H1 (cell line): ENCODE results near the gene PRPF40B. TPM values are rescaled to one million over a fixed set of nuclear protein-coding genes. Genes with fewer than 3 reads are reported as not detected.

Experiments
- CTCF ChIA-PET: fragments of 300-600 bp; sonication (Branson Sonifier 250); formaldehyde crosslinking; loops from one replicate; lab custom pipeline; 2021; ENCODE audit not compliant: partially characterized antibody; lab: Charles Lee
- POLR2A ChIA-PET: fragments of 300-600 bp; sonication (Branson Sonifier 250); formaldehyde crosslinking; loops from one replicate; lab custom pipeline; 2021; ENCODE audit warnings: inconsistent platforms; ENCODE audit not compliant: partially characterized antibody; lab: Charles Lee
- DNase-seq, 2 experiments: peaks; one replicate each; pipeline versions ENCODE4 v3.0.0 to v3.0.0-alpha.2; 2010 to 2022; ENCODE audit warnings: low spot score in 2 of 2, low read depth in 1 of 2, mixed read lengths in 1 of 2
- FAIRE-seq: peaks from 2 replicates; lab custom pipeline; 2011; peaks lifted over from hg19 to GRCh38; lab: Jason Lieb, UNC
- H2AFZ ChIP-seq: 2 replicates; pipeline ENCODE4 v1.8.1; 2012; ENCODE audit warnings: low read length, inconsistent platforms
- H2AK5ac ChIP-seq: 2 replicates; pipeline ENCODE4 v1.6.1; 2013; ENCODE audit warnings: low read depth, low read length
- H2BK120ac ChIP-seq: replicated peaks from 2 replicates; pipeline ENCODE3; 2013; ENCODE audit warnings: low read depth, low read length, inconsistent platforms
- H2BK12ac ChIP-seq: 2 replicates; pipeline ENCODE4 v1.6.1; 2013; ENCODE audit warnings: low read depth, low read length
- H2BK15ac ChIP-seq: 2 replicates; pipeline ENCODE4 v1.6.1; 2013; ENCODE audit warnings: low read length
- H2BK20ac ChIP-seq: 2 replicates; pipeline ENCODE4 v1.6.1; 2013; ENCODE audit warnings: low read length
- H2BK5ac ChIP-seq: 2 replicates; pipeline ENCODE4 v1.6.1; 2013; ENCODE audit warnings: low read depth, low read length
- H3K14ac ChIP-seq: 2 replicates; pipeline ENCODE4 v1.6.1; 2013; ENCODE audit warnings: inconsistent platforms; ENCODE audit not compliant: insufficient read length
- H3K18ac ChIP-seq: 2 replicates; pipeline ENCODE4 v1.6.1; 2013; ENCODE audit warnings: low read length; ENCODE audit errors: extremely low read depth
- H3K23ac ChIP-seq: 2 replicates; pipeline ENCODE4 v1.6.1; 2013; ENCODE audit warnings: inconsistent platforms; ENCODE audit not compliant: insufficient read length
- H3K23me2 ChIP-seq: 2 replicates; pipeline ENCODE4 v1.6.1; 2013; ENCODE audit warnings: low read depth, low read length
- H3K27ac ChIP-seq: 2 replicates; pipeline ENCODE4 v1.6.1; 2011; ENCODE audit warnings: low read depth, low read length, inconsistent platforms
- H3K27me3 ChIP-seq, 4 experiments: replicated peaks in 1 of 4; 1 replicate in 1 of 4; 2 replicates in 3 of 4; pipeline versions ENCODE4 v1.6.1 to v1.8.1; 2011 to 2013; ENCODE audit warnings: low read length in 3 of 4, mild to moderate bottlenecking in 3 of 4, inconsistent platforms in 2 of 4, mixed read lengths in 2 of 4, moderate library complexity in 1 of 4; ENCODE audit not compliant: control insufficient read depth in 3 of 4, insufficient read depth in 3 of 4; ENCODE audit errors: extremely low read depth in 1 of 4
- H3K36me3 ChIP-seq, 4 experiments: 2 replicates each; pipeline versions ENCODE4 v1.6.1 to v1.8.1; 2011 to 2013; ENCODE audit warnings: mild to moderate bottlenecking in 4 of 4, low read length in 3 of 4, moderate library complexity in 2 of 4, control low read depth in 1 of 4, inconsistent platforms in 1 of 4; ENCODE audit not compliant: insufficient read depth in 4 of 4, control insufficient read depth in 2 of 4
- H3K4ac ChIP-seq: replicated peaks from 2 replicates; pipeline ENCODE3; 2013; ENCODE audit warnings: low read length, low read depth, mixed read lengths, inconsistent platforms; ENCODE audit not compliant: insufficient read length
- H3K4me1 ChIP-seq, 4 experiments: replicated peaks in 1 of 4; 1 replicate in 1 of 4; 2 replicates in 3 of 4; pipeline versions ENCODE4 v1.6.1 to v1.8.1; 2011 to 2013; ENCODE audit warnings: low read length in 3 of 4, inconsistent platforms in 2 of 4, mixed read lengths in 1 of 4; ENCODE audit not compliant: insufficient read depth in 4 of 4, control insufficient read depth in 3 of 4
- H3K4me2 ChIP-seq, 2 experiments: 2 replicates each; pipeline versions ENCODE4 v1.6.1 to v1.8.1; 2011 to 2013; ENCODE audit warnings: low read depth in 2 of 2, low read length in 2 of 2, control low read depth in 1 of 2, inconsistent platforms in 1 of 2, mild to moderate bottlenecking in 1 of 2; ENCODE audit not compliant: insufficient read depth in 1 of 2
- H3K4me3 ChIP-seq, 4 experiments: fragments of 200-600, 300-600 bp in 1 of 4; sonication (generic), shearing (Covaris generic), sonication (Bioruptor Twin) in 1 of 4; 2 replicates each; pipeline versions ENCODE4 v1.5.1 to v1.8.1; 2011 to 2016; ENCODE audit warnings: low read length in 4 of 4, low read depth in 3 of 4, control low read depth in 2 of 4, inconsistent platforms in 2 of 4, mild to moderate bottlenecking in 2 of 4, mixed read lengths in 1 of 4, moderate library complexity in 1 of 4; ENCODE audit not compliant: insufficient read depth in 2 of 4; ENCODE audit errors: extremely low read depth in 1 of 4
- H3K56ac ChIP-seq: replicated peaks from 2 replicates; pipeline ENCODE3; 2013; ENCODE audit warnings: low read depth, mild to moderate bottlenecking, mixed read lengths, low read length, inconsistent platforms; ENCODE audit not compliant: insufficient read length
- H3K79me1 ChIP-seq: 2 replicates; pipeline ENCODE4 v1.6.1; 2013; ENCODE audit warnings: low read depth, low read length, control low read depth
- H3K79me2 ChIP-seq, 2 experiments: 2 replicates each; pipeline versions ENCODE4 v1.6.1 to v1.8.1; 2012 to 2013; ENCODE audit warnings: low read length in 2 of 2, mild to moderate bottlenecking in 2 of 2, inconsistent platforms in 1 of 2; ENCODE audit not compliant: insufficient read depth in 2 of 2, control insufficient read depth in 1 of 2
- H3K9ac ChIP-seq, 4 experiments: replicated peaks in 1 of 4; 1 replicate in 1 of 4; 2 replicates in 3 of 4; pipeline versions ENCODE4 v1.6.1 to v1.8.1; 2011 to 2013; ENCODE audit warnings: low read depth in 3 of 4, low read length in 3 of 4, control low read depth in 2 of 4, mild to moderate bottlenecking in 2 of 4, moderate library complexity in 2 of 4, inconsistent platforms in 1 of 4; ENCODE audit errors: extremely low read depth in 1 of 4
- H3K9me3 ChIP-seq, 2 experiments: 2 replicates each; pipeline versions ENCODE4 v1.6.1 to v1.8.1; 2012 to 2013; ENCODE audit warnings: mild to moderate bottlenecking in 2 of 2, moderate library complexity in 2 of 2, control low read depth in 1 of 2, inconsistent platforms in 1 of 2, low read depth in 1 of 2, low read length in 1 of 2, mixed read lengths in 1 of 2; ENCODE audit not compliant: insufficient read depth in 2 of 2
- H4K20me1 ChIP-seq, 2 experiments: replicated peaks in 1 of 2; 2 replicates each; pipeline versions ENCODE3 to v1.8.1; 2011 to 2013; ENCODE audit warnings: inconsistent platforms in 2 of 2, low read length in 2 of 2, mild to moderate bottlenecking in 1 of 2; ENCODE audit not compliant: insufficient read depth in 2 of 2, control insufficient read depth in 1 of 2
- H4K5ac ChIP-seq: 2 replicates; pipeline ENCODE4 v1.6.1; 2013; ENCODE audit warnings: low read length, low read depth, mixed read lengths, inconsistent platforms; ENCODE audit not compliant: insufficient read length
- H4K8ac ChIP-seq: 2 replicates; pipeline ENCODE4 v1.8.0; 2013; ENCODE audit warnings: mild to moderate bottlenecking, moderate library complexity, low read length, inconsistent platforms; ENCODE audit not compliant: insufficient read depth; ENCODE audit errors: extremely low read depth
- H4K91ac ChIP-seq: replicated peaks from 2 replicates; pipeline ENCODE3; 2013; ENCODE audit warnings: low read length, mixed read lengths, inconsistent platforms; ENCODE audit not compliant: insufficient read length
- ATF2 ChIP-seq: IDR thresholded peaks from 2 replicates; pipeline ENCODE4 v1.6.1; 2012; ENCODE audit warnings: low read length, inconsistent platforms
- BACH1 ChIP-seq: IDR thresholded peaks from 2 replicates; pipeline ENCODE4 v1.6.1; 2012; ENCODE audit warnings: low read length, improper control_type of control experiment
- CBX8 ChIP-seq: fragments of 300-800, 300-1000 bp; sonication (generic); IDR thresholded peaks from 2 replicates; pipeline ENCODE4 v1.7.1; 2016; ENCODE audit warnings: low read depth, low read length, borderline replicate concordance
- GABPA ChIP-seq: IDR thresholded peaks from 2 replicates; pipeline ENCODE4 v1.6.1; 2011; ENCODE audit warnings: mild to moderate bottlenecking, low read length, moderate library complexity, borderline replicate concordance; ENCODE audit not compliant: insufficient read depth
- HDAC2 ChIP-seq, 2 experiments: fragments of 300-600 bp in 1 of 2; sonication (generic) in 1 of 2; IDR thresholded peaks; 2 replicates each; pipeline ENCODE4 v1.6.1; 2011 to 2012; ENCODE audit warnings: low read depth in 2 of 2, low read length in 2 of 2, mild to moderate bottlenecking in 2 of 2, moderate library complexity in 2 of 2, borderline replicate concordance in 1 of 2, inconsistent platforms in 1 of 2
- JUND ChIP-seq: IDR thresholded peaks from 2 replicates; pipeline ENCODE4 v1.6.1; 2011; ENCODE audit warnings: mild to moderate bottlenecking, improper control_type of control experiment, low read length
- RXRA ChIP-seq: IDR thresholded peaks from 2 replicates; pipeline ENCODE4 v1.6.1; 2011; ENCODE audit warnings: low read depth, mild to moderate bottlenecking, low read length, moderate library complexity; ENCODE audit not compliant: insufficient read depth
- SIN3A ChIP-seq, 2 experiments: IDR thresholded peaks in 1 of 2; conservative IDR thresholded peaks in 1 of 2; 2 replicates each; pipeline ENCODE4 v1.6.1; 2011 to 2012; ENCODE audit warnings: low read length in 2 of 2, improper control_type of control experiment in 1 of 2, low read depth in 1 of 2, mild to moderate bottlenecking in 1 of 2
- SIRT6 ChIP-seq: IDR thresholded peaks from one replicate; pipeline ENCODE4 v1.7.1; 2012; ENCODE audit warnings: low read length, inconsistent platforms
- SP2 ChIP-seq: IDR thresholded peaks from 2 replicates; pipeline ENCODE4 v1.6.1; 2012; ENCODE audit warnings: mild to moderate bottlenecking, low read length, inconsistent platforms
- SP4 ChIP-seq: IDR thresholded peaks from 2 replicates; pipeline ENCODE4 v1.6.1; 2012; ENCODE audit warnings: low read length, inconsistent platforms
- TEAD4 ChIP-seq: IDR thresholded peaks from 2 replicates; pipeline ENCODE4 v1.6.1; 2012; ENCODE audit warnings: low read depth, low read length, inconsistent platforms, mixed read lengths
- whole genome bisulfite sequencing, 2 experiments: shearing (Covaris generic) in 1 of 2; methylation state at CpG; one replicate each; pipeline versions ENCODE4 v1.1.6 to v1.1.7; 2013 to 2015; ENCODE audit warnings: low lambda C conversion rate in 2 of 2, mixed read lengths in 2 of 2, inconsistent platforms in 1 of 2, low coverage in 1 of 2, missing lambda C conversion rate in 1 of 2; ENCODE audit not compliant: insufficient replicate concordance in 2 of 2, insufficient coverage in 1 of 2, insufficient read length in 1 of 2; ENCODE audit errors: extremely low coverage in 1 of 2, missing lambda C conversion rate in 1 of 2; 5-methylcytosine and 5-hydroxymethylcytosine counted together
- polyA plus RNA-seq, 7 experiments: library from polyadenylated mRNA; depleted of rRNA in 3 of 7; stranded (reverse) in 5 of 7; unstranded in 2 of 7; fragments of >200 nt in 5 of 7; fragments of 200-250 nt in 2 of 7; gene quantifications; 1 replicate in 5 of 7; 2 replicates in 1 of 7; 4 replicates in 1 of 7; pipeline versions ENCODE4 v1.2.1 to v1.2.3, GENCODE V29; 2011 to 2013; ENCODE audit warnings: missing spikeins in 2 of 7, mixed read lengths in 2 of 7
- total RNA-seq: library from RNA; stranded (reverse); fragmentation: NEBNext Ultra II Directional; extraction: Animal tissue kit (Norgen Biotek cat#: 25700); gene quantifications from 2 replicates; pipeline ENCODE4 v1.2.1, GENCODE V29; 2021

PRPF40B gene
- total and polyA plus RNA-seq, 2 of the 8 experiments (the other 6 are each of a cell fraction or from before 2014, with no cell fraction given): 14.4 to 24.4 TPM

GRCh38 chr12:49659753-49660152 is 36.4 kb downstream of the PRPF40B start:
- H2BK5ac ChIP-seq: no peak overlapping the region
- H2BK12ac ChIP-seq: no peak overlapping the region
- no peak overlapping the region for H2BK20ac ChIP-seq
- no peak overlapping the region for H3K18ac ChIP-seq
- H4K20me1 ChIP-seq: no peaks in the 10 kb centered on the region
- H3K36me3 ChIP-seq: peaks cover 0 to 41% (median 6%) of the 10 kb centered on the region in 4 experiments; a peak in 5 of 8 replicates
- H3K4ac ChIP-seq: no peak overlapping the region
- no peaks in the 10 kb centered on the region for H3K27me3 ChIP-seq
- H3K9ac ChIP-seq: no peak overlapping the region
- H3K4me3 ChIP-seq: no peak overlapping the region
- CTCF ChIA-PET: interaction anchor here (1.0 to 1.3 kb wide), 3 partner anchors 13 to 48 kb away, joined by 3 to 5 read pairs (median 3); no protein-coding TSS in a partner anchor
- no peak overlapping the region for H3K14ac ChIP-seq
- no peak overlapping the region for H2AFZ ChIP-seq
- no peak overlapping the region for H3K4me2 ChIP-seq
- POLR2A ChIA-PET: no interaction called here
- H4K91ac ChIP-seq: no peak overlapping the region
- H3K27ac ChIP-seq: no peak overlapping the region
- WGBS, 2 experiments: 90% methylated on average over 1 of the region's 1 CpG; no CpG with 5 or more reads in 1 of the 2 experiments
- H4K8ac ChIP-seq: no peak overlapping the region
- H3K9me3 ChIP-seq: no peaks in the 10 kb centered on the region
- H2BK15ac ChIP-seq: no peak overlapping the region
- no peaks in the 10 kb centered on the region for H3K23me2 ChIP-seq
- H3K4me1 ChIP-seq: peaks cover 3 to 6% (median 4%) of the 10 kb centered on the region in 4 experiments; a peak in 4 of 7 replicates
- FAIRE-seq (no peak), DNase-seq (no peak)
- no peak overlapping the region for H3K56ac ChIP-seq
- no peak overlapping the region for H3K23ac ChIP-seq
- no peaks in the 10 kb centered on the region for H3K79me2 ChIP-seq
- H4K5ac ChIP-seq: no peak overlapping the region
- no peaks in the 10 kb centered on the region for H3K79me1 ChIP-seq
- no peak overlapping the region for H2BK120ac ChIP-seq
- no peak overlapping the region for H2AK5ac ChIP-seq
- TF ChIP-seq TEAD4 (no peak), BACH1 (no peak), RXRA (no peak), HDAC2 (IDR thresholded peaks at IDR 0.05; ENCODE audit: borderline replicate concordance in 1 of 2, low read depth in 2 of 2, low read length in 2 of 2) (no peak), ATF2 (no peak), SIRT6 (no peak), JUND (no peak), SP4 (no peak), SIN3A (conservative IDR thresholded peaks at IDR 0.05 in 1 of 2, IDR thresholded peaks at IDR 0.05 in 1 of 2; ENCODE audit: low read depth in 1 of 2, low read length in 2 of 2) (no peak), CBX8 (no peak), GABPA (no peak), SP2 (no peak)
